C4-2B (cell line): ENCODE results near the gene ZDHHC17.

Experiments
- ZFX ChIP-seq: fragments of 450-650 bp; IDR thresholded peaks from 2 replicates; pipeline ENCODE4 v1.6.1; 2017
- TF ChIP-seq, protein P1 (sequence below): fragments of 450-650 bp; conservative IDR thresholded peaks from 2 replicates; pipeline ENCODE4 v1.5.1; 2017; ENCODE audit warnings: mild to moderate bottlenecking

- TF ChIP-seq, protein P1, sequence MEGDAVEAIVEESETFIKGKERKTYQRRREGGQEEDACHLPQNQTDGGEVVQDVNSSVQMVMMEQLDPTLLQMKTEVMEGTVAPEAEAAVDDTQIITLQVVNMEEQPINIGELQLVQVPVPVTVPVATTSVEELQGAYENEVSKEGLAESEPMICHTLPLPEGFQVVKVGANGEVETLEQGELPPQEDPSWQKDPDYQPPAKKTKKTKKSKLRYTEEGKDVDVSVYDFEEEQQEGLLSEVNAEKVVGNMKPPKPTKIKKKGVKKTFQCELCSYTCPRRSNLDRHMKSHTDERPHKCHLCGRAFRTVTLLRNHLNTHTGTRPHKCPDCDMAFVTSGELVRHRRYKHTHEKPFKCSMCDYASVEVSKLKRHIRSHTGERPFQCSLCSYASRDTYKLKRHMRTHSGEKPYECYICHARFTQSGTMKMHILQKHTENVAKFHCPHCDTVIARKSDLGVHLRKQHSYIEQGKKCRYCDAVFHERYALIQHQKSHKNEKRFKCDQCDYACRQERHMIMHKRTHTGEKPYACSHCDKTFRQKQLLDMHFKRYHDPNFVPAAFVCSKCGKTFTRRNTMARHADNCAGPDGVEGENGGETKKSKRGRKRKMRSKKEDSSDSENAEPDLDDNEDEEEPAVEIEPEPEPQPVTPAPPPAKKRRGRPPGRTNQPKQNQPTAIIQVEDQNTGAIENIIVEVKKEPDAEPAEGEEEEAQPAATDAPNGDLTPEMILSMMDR: no peak
- TF ChIP-seq ZFX: no peak
Observed at GRCh38 chr12:76891609-76892008, 127.7 kb downstream of the ZDHHC17 start.
